GM21360 (cell line): ENCODE data around the gene NEK8.
"Not testable (repeated sequence)": the region's sequence is repeated elsewhere in the genome, so short reads cannot be mapped to it uniquely, and the experiment has no call there.

ENCODE experiments used
- ATAC-seq: cut with Tn5 transposase; IDR thresholded peaks from one replicate; pipeline ENCODE4 v1.9.1; 2021; ENCODE audit warnings: mild to moderate bottlenecking, moderate library complexity; ENCODE audit not compliant: unreplicated experiment

The NEK8 gene

GRCh38 chr17:28707339-28707720 lies 21.3 kb upstream of the NEK8 start:
- no peak for ATAC-seq

GRCh38 chr17:28710861-28711722 lies 17.5 kb upstream of the NEK8 start:
- ATAC-seq: peak; percentile 75

GRCh38 chr17:28711723-28712031 lies 16.9 kb upstream of the NEK8 start, which contains the start of gene PROCA1:
Gene PROCA1, minus strand, starts transcription at chr17:28711888. Its CDS starts 228 bp downstream, at chr17:28711660.
- no peak for ATAC-seq

- ATAC-seq: no peak
Observed at GRCh38 chr17:28712032-28712704, 16.4 kb upstream of the NEK8 start.

GRCh38 chr17:28712705-28713415 lies 15.7 kb upstream of the NEK8 start:
- ATAC-seq: no peak

- no peak for ATAC-seq
Observed at GRCh38 chr17:28714281-28714680, 14.3 kb upstream of the NEK8 start.

GRCh38 chr17:28715217-28715616 lies 13.4 kb upstream of the NEK8 start:
- ATAC-seq: no peak

GRCh38 chr17:28716740-28717577 lies 11.6 kb upstream of the NEK8 start:
- ATAC-seq: no peak

- ATAC-seq: no peak
Observed at GRCh38 chr17:28717578-28718332, 10.8 kb upstream of the NEK8 start, which contains the start of gene RAB34. Gene RAB34, minus strand, starts transcription at chr17:28717868. Its CDS starts 602 bp downstream, at chr17:28717266.

- no peak for ATAC-seq
Observed at GRCh38 chr17:28718333-28719020, 10.1 kb upstream of the NEK8 start.

- ATAC-seq: no peak
Observed at GRCh38 chr17:28719021-28719433, 9.6 kb upstream of the NEK8 start.

GRCh38 chr17:28720247-28720996 lies 8.2 kb upstream of the NEK8 start:
- no peak for ATAC-seq

- not testable (repeated sequence) for ATAC-seq
Observed at GRCh38 chr17:28720997-28721329, 7.6 kb upstream of the NEK8 start.

GRCh38 chr17:28722417-28723158 lies 6.0 kb upstream of the NEK8 start:
- ATAC-seq: no peak

GRCh38 chr17:28723159-28723835 lies 5.3 kb upstream of the NEK8 start:
- no peak for ATAC-seq

- ATAC-seq: not testable (repeated sequence)
Observed at GRCh38 chr17:28723836-28724499, 4.6 kb upstream of the NEK8 start.
